ENCODE data around the gene MISP.
A peak's percentile ranks its signal among the peaks of the same experiment; 100 is the strongest.

MISP gene

DNA sequence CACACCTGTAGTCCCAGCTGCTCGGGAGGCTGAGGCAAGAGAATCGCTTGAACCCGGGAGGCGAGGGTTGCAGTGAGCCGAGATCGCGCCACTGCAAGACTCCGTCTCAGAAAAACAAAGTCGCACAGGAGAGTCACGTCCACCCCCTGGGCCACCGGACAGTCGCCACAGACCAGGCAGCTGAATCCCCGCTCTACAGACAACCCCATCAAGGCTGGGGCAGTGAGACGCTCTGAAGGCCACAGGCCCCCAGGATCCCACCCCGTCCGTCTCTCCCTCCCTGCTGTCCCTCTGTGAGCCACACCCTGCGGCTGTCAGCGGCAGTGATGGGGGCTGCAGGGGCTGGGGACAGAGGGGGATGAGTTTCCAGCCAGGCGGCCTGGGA lies 30.9 kb downstream of the MISP start:
- DNase-seq: no peak

DNA sequence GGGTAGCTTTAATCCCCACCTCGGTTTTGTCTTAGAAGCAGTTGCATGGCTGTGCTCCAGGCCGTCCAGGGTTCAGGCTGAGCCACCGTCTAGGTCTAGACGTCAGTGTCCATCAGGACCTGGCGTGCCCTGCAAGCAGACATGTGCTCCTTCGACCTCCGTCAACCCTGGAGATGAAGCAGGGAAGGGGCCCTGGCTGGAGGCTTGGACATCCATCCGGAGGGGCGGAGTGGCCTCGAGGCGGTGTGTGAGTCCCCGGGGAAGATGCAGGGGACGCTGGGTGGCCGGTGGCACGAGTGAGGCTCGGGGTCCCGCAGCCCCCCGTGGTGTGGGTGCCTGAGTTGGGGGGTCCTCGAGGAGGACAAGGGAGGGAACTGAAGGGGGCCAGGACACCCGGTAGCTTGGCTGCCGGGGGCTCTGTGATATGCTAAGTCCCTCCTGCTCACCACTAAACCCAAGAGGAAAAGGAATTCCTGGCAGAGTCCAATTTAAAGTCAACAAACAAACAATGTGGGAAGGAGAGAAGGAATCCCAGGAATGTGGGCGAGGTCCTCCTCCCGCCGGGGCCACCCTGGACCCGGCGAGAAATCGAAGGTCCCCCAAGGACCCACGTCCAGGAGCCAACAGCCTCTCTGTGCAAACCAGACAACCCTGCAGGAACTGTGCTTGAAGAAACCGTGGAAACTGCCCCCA lies 31.4 kb downstream of the MISP start:
- DNase-seq: no peak

DNA sequence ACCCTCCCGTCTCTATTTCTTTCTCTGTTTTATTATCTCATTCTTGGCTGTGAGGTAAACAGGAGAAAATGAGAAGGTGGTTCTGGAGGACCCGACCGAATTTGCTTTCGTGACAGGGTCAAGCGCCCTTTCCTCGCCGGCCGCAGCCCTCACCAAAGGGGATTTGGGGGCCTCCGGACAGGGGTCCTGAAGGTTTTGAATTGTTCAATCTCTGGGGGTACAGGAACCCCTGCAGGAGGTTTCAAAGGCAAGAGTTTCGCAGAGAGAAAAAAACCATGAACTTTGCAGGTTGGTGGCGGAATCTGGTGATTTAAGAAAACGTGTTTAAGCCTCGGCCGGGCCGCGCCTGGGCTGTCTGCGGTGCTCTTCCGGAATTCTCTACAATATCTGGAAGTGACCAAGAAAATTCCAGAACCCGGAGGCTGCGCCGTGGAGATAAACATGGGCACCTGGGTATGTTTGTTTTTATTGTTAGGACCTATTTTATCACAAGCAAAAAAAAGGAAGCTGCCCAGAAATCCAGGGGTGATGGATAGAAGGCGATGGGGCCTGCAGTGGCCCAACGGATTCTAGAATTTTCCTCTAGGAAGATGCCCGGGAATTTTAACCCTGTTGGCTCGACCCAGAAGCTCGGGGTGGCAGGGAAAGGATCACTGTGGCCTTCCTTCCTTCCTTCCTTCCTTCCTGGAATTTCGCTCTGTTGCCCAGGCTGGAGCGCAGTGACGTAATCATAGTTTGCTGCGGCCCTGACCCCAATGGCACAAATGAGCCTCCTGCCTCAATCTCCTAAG lies 32.2 kb downstream of the MISP start:
- DNase-seq: no peak

DNA sequence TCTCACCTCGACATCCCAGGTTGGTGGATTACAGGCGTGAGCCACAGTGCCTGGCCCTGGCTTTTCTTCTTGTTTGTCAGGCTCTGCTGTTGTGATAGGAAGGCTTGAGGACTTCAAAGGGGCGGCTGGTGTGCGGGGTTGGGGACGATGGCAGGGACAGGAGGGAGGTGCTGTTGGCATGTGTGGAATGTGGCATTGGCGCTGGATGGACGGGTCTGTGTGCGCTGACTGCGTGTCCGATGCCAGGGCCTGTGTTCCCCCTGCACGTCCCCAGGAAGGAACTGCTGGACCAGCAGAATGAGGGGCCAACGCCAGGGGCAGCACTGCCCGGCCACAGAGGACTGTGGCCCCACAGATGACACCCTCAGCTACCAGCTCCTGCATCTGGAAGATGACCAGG lies 33.6 kb downstream of the MISP start:
- no peak for DNase-seq

DNA sequence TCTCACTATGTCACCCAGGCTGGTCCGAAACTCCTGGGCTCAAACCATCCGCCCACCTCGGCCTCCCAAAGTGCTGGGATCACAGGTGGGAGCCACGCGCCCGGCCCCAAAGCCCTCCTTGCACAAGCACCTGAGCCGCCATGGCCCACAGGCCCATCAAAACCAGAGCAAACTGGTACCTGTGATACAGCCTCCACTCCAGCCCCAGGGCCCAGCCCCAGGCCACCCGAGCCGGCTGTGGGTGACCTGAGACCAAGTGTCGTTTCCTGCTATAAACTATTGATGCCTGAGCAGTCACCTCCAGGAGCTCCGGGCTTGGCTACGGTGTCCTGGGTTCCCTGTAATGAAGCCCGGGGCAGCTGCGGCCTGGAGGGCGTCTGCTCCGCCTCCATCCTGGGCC lies 36.6 kb downstream of the MISP start:
- no peak for DNase-seq

DNA sequence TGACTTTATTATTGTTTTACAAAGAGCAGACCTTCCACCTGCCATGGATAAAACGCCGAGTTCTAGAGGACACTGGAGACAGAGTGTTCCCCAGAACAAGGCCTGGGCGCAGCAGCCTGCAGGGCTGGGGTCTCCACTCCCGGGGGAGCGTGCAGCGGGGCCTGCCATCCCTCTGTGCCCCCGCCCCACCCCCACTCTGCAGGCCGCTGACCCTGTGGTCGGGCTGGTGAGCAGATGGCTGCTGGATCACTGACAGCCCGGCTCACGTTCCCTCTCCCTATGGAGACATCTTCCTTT lies 37.7 kb downstream of the MISP start:
- DNase-seq: no peak

DNA sequence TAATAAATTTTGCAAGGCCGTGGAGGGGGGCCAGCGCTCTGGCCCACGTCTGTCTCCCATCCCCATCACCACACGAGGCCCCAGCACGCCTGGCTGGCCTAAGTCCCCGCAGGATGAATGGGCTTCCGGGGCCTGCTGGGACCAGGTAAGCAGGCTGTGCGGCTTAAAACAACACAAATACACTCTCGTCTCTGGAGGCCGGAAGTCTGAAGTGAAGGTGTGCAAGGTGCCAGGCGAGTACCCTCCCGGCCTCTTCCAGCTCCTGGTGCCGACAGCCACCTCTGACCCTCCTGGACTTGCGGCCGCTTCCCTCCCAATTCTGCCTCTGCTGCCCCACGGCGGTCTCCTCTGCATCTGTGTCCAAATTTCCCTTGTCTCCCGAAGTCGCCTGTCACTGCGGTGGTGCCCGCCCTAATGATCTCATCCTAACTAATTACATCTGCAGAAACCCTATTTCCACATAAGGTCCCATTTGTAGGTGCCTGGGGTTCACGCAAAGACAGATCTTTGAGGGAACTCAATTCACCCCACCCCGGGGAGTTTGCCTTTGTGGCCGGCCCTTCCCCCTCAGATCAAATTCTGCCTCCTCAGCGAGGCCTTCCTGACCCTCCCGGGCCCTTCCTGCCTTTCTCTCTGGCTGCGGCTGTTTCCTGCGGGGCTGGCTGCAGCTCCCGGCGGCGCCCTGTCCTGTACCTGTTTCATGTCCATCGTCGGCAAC lies 38.2 kb downstream of the MISP start:
- DNase-seq: no peak

DNA sequence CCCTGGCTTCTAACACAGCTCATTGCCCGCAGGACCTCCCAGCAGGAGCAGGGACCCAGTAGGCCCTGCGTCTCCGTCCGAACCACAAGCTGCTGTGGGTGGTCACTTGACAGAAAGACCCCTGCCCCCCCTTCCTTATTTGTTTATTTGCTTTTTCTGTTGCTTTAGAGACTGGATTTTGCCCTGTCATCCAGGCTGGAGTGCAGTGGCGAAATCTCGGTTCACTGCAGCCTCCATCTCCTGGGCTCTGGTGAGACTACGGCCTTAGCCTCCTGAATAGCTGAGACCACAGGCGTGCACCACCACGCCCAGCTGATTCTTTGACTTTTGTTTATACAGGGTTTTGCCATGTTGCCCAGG lies 38.8 kb downstream of the MISP start:
- DNase-seq: no peak

DNA sequence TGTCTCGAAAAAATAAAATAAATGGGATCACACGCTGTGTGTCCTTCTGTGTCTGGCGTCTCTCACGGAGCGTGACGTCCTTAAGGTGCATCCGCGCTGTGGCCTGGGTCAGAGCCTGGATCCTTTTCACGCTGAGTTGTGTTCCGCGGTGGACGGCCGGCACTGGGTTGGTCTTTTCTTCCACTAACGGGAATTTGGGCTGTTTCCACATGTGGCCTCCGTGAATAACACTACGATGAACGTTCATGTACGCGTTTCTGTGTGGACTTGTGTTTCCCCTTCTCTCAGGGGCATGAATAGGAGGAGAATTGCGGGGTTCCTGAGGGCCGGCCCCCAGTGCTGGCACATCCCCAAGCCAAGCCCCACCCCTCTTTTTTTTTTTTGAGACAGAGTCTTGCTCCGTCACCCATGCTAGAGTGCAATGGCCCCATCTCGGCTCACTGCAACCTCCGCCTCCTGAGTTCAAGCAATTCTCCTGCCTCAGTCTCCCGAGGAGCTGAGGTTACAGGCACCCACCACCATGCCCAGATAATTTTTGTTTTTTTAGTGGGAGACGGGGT lies 40.2 kb downstream of the MISP start:
- no peak for DNase-seq

DNA sequence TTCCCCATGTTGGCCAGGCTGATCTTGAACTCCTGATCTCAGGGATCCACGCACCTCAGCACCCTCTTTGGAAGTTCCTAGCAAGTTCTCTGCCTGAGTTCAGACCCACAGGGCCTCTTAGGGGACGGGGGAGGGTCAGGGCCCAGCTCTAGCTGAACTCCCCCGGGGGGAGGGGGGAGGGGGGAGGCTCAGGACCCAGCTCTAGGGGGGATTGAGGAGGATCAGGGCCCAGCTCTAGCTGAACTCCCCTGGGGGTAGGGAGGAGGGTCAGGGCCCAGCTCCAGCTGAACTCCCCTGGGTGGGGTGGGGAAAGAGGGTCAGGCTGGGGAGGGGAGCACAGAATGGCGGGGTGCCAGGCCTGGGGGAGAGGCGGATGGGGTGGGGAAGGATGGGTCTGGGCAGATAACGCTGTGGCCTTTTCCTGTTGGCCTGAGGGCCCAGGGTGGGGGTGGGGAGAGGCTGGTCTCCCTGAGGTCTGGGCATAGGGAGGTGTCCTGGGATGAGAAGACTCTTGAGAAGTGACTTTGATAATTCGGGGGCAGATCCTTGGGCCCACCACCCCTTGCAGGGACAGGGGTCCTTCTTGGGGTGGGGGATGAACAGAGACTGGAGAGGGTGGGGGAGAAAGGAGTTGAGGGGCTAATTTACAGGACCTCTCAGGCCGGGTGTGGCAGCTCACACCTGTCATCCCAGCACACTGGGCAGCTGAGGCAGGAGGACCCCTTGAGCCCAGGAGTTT lies 40.8 kb downstream of the MISP start:
- DNase-seq: no peak

DNA sequence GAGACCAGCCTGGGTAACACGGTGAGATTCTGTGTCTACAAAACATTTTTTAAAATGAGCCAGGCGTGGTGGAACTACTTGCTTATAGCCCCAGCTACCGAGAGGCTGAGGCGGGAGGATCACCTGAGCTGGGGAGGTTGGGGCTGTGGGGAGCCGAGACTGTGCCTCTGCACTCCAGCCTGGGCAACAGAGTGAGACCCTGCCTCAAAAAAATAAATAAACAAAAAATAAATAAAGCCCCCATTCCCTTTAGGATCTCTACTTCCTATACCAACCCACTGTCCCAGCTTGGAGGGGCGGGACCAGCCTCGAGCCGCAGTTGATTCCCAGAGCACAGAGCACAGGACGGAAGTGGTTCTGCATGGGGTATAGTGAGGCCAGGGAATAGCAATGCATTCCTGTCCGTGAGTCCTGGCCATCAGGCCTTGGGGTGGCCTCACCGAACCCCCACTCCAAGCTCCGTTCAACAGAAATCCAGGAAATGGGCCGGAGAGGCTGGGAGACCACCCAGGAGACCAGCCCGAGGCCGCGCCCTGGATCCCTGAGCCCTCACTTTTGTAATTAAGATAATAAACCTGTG lies 41.5 kb downstream of the MISP start:
- no peak for DNase-seq

DNA sequence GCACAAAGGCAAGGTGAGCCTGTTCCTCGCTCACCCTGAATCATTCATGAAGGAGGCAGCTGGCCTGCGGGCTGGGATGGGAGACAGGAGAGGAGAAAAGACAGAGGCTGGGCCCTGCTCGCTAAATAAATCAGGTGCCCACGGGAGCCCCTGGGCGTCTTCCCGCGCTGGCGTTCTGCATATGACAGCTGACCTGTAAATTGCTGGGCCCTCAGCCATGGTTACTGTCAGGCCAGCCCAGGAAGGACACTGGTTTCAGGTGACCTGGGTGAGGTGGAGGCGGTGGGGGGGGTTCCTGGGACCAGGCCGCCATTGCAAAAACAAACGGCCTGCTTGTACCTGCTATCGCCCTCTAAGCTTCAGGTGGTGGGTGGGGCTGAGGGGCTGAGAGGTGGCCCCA lies 42.9 kb downstream of the MISP start:
- DNase-seq: no peak

DNA sequence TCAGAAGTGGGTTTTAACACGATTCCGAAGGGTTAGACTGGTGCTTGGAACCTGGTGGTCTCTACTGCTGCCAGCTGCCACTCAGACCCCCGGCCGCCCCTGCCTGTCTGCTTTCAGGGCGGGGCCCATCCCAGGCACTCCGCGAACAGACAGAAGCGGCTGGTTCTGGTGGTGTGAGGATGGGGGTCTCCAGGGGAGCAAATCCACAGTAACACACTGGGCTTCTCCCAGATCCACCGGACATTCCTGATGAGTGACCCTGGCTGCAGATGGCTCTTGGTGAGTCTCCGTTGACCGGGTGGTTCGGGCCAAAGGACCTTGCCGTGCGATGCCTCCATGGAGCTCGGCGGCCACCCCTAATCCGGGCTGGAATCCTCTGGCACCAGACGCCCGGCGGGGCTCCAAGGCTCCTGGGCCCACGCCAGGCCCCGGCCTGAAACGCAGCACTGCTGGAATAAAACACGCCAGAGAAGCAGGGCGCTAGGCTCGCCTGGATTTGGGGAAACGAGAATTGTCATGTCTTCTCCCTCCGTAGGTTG lies 44.2 kb downstream of the MISP start:
- DNase-seq: no peak

DNA sequence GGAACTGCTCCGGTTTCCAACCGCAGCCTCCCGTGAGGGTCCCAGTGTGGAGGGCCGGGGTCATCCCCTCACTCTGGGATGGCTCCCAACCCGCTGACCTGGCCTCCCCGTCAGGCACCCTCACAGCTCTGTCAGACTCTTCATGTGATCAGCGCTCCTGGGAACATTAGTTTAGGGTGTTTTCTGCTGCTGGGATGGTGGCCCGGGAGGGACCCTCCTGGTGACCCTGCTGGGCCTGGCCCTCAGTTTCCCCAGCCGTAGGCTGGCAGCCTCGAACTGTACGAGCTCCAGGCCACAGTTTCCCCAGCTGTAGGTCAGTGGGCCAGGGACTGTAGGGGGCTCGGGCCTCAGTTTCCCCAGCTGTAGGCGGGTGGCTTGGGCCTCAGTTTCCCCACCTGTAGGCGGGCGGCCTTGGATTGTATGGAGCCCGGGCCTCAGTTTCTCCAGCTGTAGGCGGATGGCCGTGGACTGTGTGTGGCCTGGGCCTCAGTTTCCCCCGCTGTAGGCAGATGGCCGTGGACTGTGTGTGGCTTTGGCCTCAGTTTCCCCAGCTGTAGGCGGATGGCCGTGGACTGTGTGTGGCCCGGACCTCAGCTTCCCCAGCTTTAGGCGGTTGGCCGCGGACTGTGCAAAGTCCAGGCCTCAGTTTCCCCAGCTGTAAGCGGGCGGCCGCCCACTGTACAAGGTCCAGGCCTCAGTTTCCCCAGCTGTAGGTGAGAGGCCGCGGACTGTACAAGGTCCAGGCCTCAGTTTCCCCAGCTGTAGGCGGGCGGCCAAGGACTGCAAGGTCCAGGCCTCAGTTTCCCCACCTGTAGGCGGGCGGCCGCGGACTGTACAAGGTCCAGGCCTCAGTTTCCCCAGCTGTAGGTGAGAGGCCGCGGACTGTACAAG lies 45.0 kb downstream of the MISP start:
- no peak for DNase-seq

DNA sequence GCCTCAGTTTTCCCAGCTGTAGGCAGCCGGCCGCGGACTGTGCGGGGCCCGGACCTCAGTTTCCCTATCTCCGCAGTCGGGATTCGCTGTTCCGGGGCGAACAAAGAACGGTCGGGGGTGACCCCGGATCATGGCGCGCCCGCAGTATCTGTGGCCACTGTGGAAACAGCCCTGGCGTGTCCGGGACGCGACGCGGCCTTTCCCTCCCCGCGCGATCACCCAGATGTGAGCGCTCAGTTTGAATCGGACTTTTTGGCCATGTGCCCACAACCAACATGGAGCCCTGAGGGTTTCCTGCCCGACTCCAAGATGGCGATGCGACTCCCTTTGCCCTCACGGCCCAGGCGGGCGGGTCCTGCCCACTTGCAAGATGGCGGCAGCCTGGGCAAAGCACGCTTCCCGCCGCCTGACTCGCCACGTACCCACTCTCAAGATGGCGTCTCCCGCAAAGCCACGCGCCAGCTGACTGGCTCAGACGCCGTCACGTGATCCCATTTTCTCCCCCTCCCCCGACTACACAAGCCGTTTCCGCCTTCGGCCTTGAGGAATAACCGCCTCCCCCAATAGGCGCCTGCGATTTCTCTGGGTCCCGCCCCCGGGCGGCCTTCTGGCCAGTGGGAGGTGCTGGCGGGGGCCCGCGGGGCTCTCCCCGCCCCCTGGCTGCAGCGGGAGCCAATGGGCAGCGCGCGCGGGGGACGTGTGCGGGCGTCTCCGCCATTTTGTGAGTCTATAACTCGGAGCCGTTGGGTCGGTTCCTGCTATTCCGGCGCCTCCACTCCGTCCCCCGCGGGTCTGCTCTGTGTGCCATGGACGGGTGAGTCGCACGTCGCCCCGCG lies 46.0 kb downstream of the MISP start, which contains the start of gene PTBP1:
TSS of gene PTBP1 (plus strand) at position 761 of the 836 bp plus-strand sequence. CDS start at position 807, 46 bp downstream.
- DNase-seq: peak; percentile 99

DNA sequence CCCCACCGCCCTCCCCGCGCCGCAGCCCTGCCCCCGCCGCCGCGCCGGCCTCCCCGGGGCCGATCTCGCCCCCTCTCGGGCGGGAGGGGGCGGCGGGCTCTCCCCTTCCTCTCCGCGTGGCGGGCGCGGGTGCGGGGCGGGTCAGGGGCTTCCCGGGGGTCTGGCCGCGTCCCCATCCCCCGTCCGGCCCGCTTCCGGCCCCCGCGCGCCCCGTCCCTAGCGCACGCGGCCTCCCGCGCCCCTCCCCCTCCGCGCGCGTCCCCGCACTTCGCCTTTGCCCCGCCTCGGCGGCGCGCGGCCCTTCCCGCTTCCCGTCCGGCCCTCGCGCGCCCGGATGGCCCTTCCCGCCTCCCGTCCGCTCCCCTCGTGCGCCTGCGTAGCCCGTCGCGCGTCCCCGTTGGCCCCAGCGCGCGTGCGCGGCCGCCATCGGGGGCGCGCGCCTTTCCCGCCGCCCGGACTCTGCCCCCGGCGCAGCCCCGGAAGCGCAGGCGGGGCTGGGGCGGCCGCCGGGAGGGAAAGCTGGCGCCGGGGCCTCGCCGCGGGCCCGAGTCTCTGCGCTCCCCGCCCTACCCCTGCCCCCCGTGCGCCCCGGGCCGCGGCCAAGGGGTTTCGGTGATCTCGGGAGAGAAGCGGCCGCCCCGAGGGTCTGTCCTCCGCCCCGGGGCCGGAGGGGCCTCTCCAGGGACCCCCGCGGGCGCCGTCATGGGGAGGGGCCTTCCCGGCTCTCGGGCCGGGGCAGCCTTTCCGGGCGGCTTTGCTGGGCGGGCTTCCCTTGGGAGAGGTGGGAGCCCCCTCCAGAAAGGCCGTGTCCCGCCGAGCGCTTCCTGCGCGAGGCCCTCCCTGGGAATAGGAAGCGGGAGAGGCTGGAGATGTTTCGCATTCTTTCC lies 46.9 kb downstream of the MISP start:
- DNase-seq: peak; percentile 68 to 81

DNA sequence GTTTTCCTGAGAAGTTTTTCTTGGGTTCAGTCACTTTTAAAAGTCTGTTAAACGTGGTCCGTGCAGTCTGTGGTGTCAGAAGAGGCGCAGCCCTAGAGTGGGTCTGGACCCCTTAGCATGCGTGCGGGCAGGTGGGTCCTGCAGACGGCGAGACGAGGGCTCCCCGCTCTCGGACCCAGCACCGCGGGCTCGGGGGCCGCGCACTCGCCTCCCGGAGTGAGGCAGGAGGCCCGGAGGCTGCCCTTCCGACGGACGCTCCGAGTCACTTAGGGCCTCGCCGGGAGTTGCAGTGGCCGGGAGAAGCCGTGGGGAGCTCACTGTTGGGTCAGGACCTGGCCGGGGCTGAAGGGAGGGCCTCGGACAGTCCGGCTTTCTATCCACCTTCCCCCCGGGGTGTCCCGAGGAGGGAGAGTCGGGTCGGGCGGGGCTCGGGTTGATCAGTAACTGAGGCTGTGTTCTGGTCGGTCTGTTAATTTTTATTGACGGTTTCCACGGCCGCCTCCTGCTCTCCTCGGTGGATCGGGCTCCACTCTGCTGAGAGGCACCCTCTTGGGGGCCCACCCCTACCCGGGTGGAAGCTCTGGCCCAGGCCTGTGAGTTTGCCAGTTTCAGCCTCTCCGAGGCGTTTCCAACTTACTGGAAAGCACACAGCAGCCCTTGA lies 47.6 kb downstream of the MISP start:
- no peak for DNase-seq

DNA sequence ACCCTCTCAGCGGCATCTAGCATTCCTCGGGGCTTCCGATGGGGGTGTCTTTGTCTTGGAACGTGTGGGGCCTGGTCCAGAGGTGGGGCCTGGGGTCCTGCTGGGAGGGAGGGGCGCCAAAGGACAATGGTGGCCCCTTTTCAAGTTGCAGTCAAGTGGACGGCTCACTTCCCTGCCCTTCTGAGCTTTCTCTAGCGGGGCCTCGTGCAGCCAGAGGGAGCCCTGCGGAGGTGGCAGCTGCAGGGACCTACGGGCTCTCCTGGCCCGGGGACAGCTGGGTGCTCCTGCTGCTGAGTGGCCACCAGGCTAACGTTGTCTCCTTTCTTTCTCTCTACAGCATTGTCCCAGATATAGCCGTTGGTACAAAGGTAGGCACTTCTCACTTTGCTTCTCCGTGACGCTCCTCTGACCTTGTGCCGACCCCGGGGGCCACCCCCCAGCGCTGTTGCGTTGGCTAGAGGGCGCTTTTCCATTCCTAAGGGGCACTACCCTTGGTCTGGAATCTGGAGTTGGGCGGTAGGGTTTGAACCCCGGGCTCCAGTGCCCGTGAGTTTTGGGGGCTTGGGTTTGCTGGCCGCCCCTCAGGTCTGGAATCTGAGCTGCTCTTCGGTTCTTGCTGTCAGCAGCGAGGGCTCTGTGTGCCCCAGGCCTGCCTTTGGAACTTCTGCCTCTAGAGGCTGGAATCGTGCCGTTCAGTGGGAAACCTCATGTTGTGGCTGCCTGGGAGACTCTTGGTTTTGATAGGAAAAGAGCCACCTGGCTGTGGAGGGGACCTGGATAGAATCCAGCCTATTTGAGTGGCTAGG lies 48.4 kb downstream of the MISP start:
- DNase-seq: peak; percentile 25 to 27

Measured in AML-193 (cell line).